ENCODE results near the gene GAS2L2.
A peak's percentile ranks its signal among the peaks of the same experiment; 100 is the strongest.

GAS2L2 gene

DNA sequence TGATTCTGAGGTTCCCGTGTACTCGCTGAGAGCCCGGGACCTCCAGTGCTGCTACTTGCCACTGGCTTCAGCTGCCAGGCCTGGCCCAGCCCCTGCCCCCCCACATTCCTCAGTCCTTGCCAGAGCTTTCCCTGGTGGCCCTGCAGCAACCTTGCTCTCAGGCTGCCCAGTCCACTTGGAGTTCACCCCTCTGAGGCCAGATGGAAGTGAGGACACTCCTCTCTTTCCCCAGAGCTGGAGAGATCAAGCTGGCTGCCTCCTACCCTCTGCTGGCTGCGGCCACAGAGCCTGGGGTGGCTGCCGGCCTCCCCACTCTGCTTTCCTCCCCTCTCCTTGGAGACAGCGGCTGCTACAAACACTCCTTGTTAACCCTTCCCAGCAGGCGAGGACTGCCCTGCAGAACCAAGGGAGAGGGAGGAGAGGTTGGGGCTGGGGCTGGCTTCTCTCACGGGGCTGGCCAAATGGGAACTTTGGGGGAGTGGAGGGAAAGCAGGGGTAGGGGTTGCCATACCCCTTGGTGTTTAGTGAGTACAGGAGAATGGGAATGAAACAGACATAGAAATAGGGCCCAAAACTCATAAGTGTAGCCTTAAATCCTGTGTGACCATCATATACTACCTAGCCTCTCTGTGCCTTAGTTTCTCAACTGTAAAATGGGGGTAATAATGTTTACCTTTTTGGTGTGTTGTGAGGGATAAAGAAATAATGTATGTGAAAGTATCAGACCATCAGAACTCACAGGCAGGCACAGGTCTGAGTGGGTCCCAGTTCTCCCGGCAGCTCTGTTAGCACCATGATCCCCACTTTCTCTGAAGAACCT lies at the start of gene GAS2L2:
GAS2L2 (minus strand) TSS at position 295 of the 820 bp plus-strand sequence. CDS start 389 bp downstream, outside the sequence.
- Mint-ChIP-seq H3K4me1 (ENCODE audit: low read depth) (peaks cover 11% of the 10 kb centered on the region), H3K27ac (no peak within 1 kb of the TSS), H3K27me3 (ENCODE audit: low read depth) (peaks cover 45% of the 10 kb centered on the region), H3K36me3 (ENCODE audit: low read depth) (no peaks in the 10 kb centered on the region), H3K9me3 (no peaks in the 10 kb centered on the region), H3K4me3 (no peak within 1 kb of the TSS)

DNA sequence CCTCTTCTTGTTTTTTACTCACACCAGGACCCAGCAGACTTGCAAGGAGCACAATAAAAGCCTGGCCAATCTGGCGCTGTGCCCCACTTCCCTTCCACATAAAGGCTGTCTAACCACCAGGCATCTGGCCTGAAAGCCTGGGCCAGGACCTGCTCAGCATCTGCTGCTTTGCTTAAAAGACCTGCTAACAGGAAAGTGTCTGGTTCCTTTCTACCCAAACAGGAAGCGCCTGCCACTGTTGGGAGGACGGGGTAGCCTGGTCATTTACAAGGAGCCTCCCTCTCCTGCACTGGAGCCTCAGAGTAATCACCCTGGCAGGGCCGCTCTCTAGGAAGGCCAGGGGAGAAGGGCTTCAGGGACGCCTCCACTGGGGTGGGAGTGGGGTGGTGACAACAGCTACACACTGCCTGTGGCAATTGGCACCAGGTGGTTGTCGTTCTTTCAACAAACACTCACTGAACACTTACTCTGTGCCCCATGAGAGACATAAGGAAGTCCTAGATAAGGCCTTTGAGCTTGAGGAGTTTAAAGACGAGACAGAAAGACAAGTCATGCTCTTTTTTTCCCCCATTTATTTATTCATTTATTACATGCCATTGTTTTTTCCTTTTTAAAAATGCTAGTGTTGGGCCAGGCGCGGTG lies 48.7 kb upstream of the GAS2L2 start:
- Mint-ChIP-seq H3K27ac (no peak overlapping the region), H3K4me3 (no peak overlapping the region), H3K4me1 (ENCODE audit: low read depth) (peaks cover 12% of the 10 kb centered on the region), H3K36me3 (ENCODE audit: low read depth) (no peaks in the 10 kb centered on the region), H3K9me3 (no peaks in the 10 kb centered on the region), H3K27me3 (ENCODE audit: low read depth) (peaks cover 32% of the 10 kb centered on the region)

DNA sequence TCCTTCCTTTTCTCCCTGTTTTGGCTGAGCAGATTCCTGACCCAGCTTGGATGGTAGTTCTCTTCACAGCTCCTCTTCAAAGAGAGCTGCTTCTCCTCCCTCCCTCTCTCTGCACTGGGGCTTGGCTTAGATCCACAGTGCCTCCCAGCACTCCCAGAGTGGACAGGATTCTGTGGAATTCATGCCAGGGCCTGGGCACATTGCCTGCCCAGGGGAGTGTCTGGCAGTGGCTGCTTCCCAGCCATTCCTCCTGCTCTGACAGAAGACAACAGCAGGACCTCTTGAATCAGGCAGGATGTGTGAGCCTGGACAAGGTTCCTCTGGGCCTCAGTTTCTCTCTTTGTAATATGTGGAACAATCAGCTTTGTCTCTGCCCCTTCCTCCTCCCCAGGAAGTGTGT lies 46.9 kb upstream of the GAS2L2 start:
- Mint-ChIP-seq H3K36me3 (ENCODE audit: low read depth) (no peaks in the 10 kb centered on the region), H3K4me3 (no peak overlapping the region), H3K27me3 (ENCODE audit: low read depth) (peaks cover 44% of the 10 kb centered on the region), H3K27ac (no peak overlapping the region), H3K9me3 (no peaks in the 10 kb centered on the region), H3K4me1 (ENCODE audit: low read depth) (peaks cover 17% of the 10 kb centered on the region)

- no peaks in the 10 kb centered on the region for H3K36me3 Mint-ChIP-seq (ENCODE audit: low read depth)
- peaks cover 14% of the 10 kb centered on the region for H3K4me1 Mint-ChIP-seq (ENCODE audit: low read depth)
- H3K9me3 Mint-ChIP-seq, result no peaks in the 10 kb centered on the region
- H3K27ac Mint-ChIP-seq, result no peak overlapping the region
- no peak overlapping the region for H3K4me3 Mint-ChIP-seq
- peaks cover 60% of the 10 kb centered on the region for H3K27me3 Mint-ChIP-seq (ENCODE audit: low read depth)
These were observed 44.9 kb upstream of the GAS2L2 start for GRCh38 chr17:35797918-35798317.

- Mint-ChIP-seq H3K4me3 (no peak overlapping the region), H3K9me3 (no peaks in the 10 kb centered on the region), H3K4me1 (ENCODE audit: low read depth) (peaks cover 14% of the 10 kb centered on the region), H3K36me3 (ENCODE audit: low read depth) (no peaks in the 10 kb centered on the region), H3K27me3 (ENCODE audit: low read depth) (peaks cover 64% of the 10 kb centered on the region), H3K27ac (no peak overlapping the region)
These were observed 44.3 kb upstream of the GAS2L2 start for GRCh38 chr17:35797370-35797769.

- Mint-ChIP-seq H3K4me1 (ENCODE audit: low read depth) (peaks cover 14% of the 10 kb centered on the region), H3K27ac (no peak overlapping the region), H3K4me3 (no peak overlapping the region), H3K36me3 (ENCODE audit: low read depth) (no peaks in the 10 kb centered on the region), H3K9me3 (no peaks in the 10 kb centered on the region), H3K27me3 (ENCODE audit: low read depth) (peaks cover 69% of the 10 kb centered on the region)
These were observed 43.9 kb upstream of the GAS2L2 start for GRCh38 chr17:35796942-35797341.

DNA sequence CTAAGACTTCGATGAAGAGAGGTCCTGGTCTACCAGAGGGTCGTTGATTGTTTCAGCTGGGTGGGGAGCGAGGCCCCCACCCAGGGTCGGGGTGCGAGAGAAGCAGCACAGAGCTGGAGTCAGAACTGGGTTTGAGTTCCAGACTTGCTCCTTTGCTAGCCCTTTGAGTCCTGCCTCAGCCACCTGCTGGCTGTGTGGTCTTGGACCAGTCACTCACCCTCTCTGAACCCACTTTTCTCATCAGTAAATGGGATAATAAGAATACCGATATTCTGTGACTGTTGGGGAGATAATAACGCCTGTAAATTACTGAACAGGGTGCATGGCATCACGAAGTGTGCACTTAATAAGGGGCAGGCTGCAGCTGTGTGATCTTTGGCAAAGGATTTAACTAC lies 42.8 kb upstream of the GAS2L2 start:
- peaks cover 70% of the 10 kb centered on the region for H3K27me3 Mint-ChIP-seq (ENCODE audit: low read depth)
- peak overlapping the region; percentile 74 for H3K4me3 Mint-ChIP-seq
- no peak overlapping the region for H3K27ac Mint-ChIP-seq
- peaks cover 9% of the 10 kb centered on the region for H3K4me1 Mint-ChIP-seq (ENCODE audit: low read depth)
- no peaks in the 10 kb centered on the region for H3K9me3 Mint-ChIP-seq
- H3K36me3 Mint-ChIP-seq (ENCODE audit: low read depth), result no peaks in the 10 kb centered on the region

GRCh38 chr17:35795007-35795870 lies 42.2 kb upstream of the GAS2L2 start, which contains the start of gene MMP28:
TSS of gene MMP28 (minus strand) at chr17:35795641. CDS start at chr17:35795377, 264 bp downstream.
- H3K36me3 Mint-ChIP-seq (ENCODE audit: low read depth), result no peaks in the 10 kb centered on the region
- no peak within 1 kb of the TSS for H3K27ac Mint-ChIP-seq
- peak within 1 kb of the TSS; percentile 74 for H3K4me3 Mint-ChIP-seq
- peaks cover 9% of the 10 kb centered on the region for H3K4me1 Mint-ChIP-seq (ENCODE audit: low read depth)
- H3K27me3 Mint-ChIP-seq (ENCODE audit: low read depth), result peaks cover 75% of the 10 kb centered on the region
- no peaks in the 10 kb centered on the region for H3K9me3 Mint-ChIP-seq

DNA sequence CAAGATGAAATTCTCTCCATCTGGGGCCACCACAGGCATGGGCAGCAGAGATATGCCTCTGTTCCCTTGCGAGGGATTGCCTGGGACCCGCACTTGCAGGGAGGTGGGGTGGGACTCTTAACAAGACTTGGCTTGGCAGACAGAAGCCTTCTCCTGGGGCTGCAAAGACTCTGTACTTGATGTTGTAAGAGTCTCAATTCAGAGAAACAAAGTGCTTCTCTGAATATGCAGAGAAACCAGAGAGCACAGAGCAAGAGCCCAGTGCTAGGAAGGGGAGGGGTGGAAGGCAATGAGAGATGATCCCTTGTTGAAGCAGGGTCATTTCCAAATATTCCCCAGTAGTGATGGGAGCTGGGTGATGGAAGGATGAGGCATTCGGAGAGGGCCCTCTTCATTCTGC lies 40.2 kb upstream of the GAS2L2 start:
- Mint-ChIP-seq H3K4me1 (ENCODE audit: low read depth) (peaks cover 9% of the 10 kb centered on the region), H3K27me3 (ENCODE audit: low read depth) (peaks cover 72% of the 10 kb centered on the region), H3K36me3 (ENCODE audit: low read depth) (no peaks in the 10 kb centered on the region), H3K9me3 (no peaks in the 10 kb centered on the region), H3K4me3 (peak overlapping the region; percentile 22), H3K27ac (no peak overlapping the region)

DNA sequence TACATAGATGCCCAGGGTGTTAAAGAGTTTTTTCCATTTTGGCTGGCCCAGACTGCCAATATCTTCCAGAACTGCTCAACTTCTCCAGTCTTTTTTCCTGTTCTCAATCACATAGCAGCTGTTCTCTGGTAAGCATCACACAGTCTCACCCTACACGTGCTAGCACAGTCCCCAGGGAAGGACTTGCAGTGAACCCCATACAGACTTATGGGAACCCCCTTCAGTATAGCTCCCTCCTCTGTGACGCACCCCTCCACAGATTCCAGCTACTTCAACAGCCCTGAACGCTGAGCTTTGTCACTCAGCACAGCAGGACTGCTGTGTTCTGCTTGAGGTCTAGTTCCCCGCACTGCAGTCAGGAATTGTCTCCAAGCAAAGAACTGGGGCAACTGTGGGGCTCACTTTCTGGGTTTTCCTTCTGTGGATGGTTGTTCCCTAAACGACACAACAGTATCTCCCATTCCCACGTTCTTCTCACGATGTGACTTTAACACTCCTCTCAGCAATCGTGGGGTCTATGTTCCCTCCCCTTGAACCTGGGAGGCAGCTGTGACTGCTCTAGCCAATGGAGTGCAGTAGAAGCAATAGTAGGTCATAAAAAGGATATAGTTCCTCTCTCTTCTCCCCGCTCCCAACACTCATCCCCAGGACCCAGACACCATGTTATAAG lies 38.8 kb upstream of the GAS2L2 start:
- H3K4me1 Mint-ChIP-seq (ENCODE audit: low read depth), result peaks cover 9% of the 10 kb centered on the region
- H3K36me3 Mint-ChIP-seq (ENCODE audit: low read depth), result no peaks in the 10 kb centered on the region
- H3K27me3 Mint-ChIP-seq (ENCODE audit: low read depth), result peaks cover 70% of the 10 kb centered on the region
- no peaks in the 10 kb centered on the region for H3K9me3 Mint-ChIP-seq
- no peak overlapping the region for H3K27ac Mint-ChIP-seq
- H3K4me3 Mint-ChIP-seq, result no peak overlapping the region

DNA sequence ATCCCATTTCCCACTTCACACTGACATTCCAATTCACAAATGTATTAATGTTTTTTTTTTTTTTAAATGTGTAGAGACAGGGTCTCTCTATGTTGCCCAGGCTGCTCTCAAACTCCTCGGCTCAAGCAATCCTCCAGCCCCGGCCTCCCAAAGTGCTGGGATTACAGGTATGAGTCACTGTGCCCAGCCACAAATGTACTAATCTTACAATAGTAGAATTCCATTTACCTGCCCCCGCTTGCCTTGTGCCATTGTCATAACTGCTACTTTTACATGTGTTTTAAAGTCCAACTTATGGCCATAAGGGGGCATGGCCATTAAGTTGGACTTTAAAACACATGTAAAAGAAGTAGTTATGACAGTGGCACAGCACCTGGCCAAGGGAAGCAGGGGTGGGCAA lies 37.8 kb upstream of the GAS2L2 start:
- Mint-ChIP-seq H3K27me3 (ENCODE audit: low read depth) (peaks cover 67% of the 10 kb centered on the region), H3K27ac (no peak overlapping the region), H3K9me3 (no peaks in the 10 kb centered on the region), H3K4me3 (no peak overlapping the region), H3K4me1 (ENCODE audit: low read depth) (peaks cover 3% of the 10 kb centered on the region), H3K36me3 (ENCODE audit: low read depth) (no peaks in the 10 kb centered on the region)

DNA sequence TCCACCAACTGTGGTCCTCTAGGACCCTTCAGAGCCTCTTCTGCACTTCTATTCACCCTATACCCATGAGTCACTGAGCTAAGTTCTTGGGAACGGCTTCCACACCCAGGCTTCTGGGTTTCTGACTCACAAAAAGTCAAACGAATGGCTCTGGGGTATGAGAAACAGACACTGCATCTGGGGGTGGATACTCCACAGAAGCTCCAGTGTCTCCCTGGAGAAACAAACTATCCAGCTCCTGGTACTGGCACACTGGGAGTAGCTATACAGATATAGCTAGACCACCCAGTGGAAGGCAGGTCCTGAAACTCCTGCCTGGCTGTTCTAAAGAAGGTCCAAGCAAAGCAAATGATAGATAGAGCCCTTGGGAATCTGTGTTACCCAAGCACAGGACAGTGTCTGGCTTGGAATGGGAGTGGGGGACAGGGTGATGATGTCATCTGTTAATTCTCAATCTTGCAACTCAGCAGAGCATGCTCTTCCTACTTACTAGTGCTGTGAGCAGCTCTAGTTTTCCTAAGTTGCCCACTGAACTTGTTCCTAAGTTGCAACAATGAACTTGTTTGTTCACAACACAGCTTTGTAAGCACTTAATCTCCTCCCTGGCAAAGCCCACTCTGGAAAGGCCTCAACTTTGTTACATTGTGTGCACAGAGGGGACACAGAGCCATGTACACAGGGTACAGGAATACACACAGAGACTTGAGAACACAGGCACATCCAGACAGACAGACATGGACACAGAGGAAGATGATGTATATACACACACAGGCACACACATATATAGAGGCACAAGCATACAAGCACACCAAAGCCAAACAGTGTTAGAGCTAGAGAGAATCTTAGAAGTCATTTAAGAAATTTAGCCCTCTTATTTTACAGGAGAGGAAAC lies 35.7 kb upstream of the GAS2L2 start:
- H3K4me1 Mint-ChIP-seq (ENCODE audit: low read depth), result no peaks in the 10 kb centered on the region
- H3K27ac Mint-ChIP-seq, result no peak overlapping the region
- H3K36me3 Mint-ChIP-seq (ENCODE audit: low read depth), result no peaks in the 10 kb centered on the region
- H3K27me3 Mint-ChIP-seq (ENCODE audit: low read depth), result peaks cover 51% of the 10 kb centered on the region
- no peaks in the 10 kb centered on the region for H3K9me3 Mint-ChIP-seq
- H3K4me3 Mint-ChIP-seq, result no peak overlapping the region

- Mint-ChIP-seq H3K27ac (no peak overlapping the region), H3K27me3 (ENCODE audit: low read depth) (peaks cover 39% of the 10 kb centered on the region), H3K36me3 (ENCODE audit: low read depth) (no peaks in the 10 kb centered on the region), H3K9me3 (no peaks in the 10 kb centered on the region), H3K4me1 (ENCODE audit: low read depth) (no peaks in the 10 kb centered on the region), H3K4me3 (no peak overlapping the region)
These were observed 33.9 kb upstream of the GAS2L2 start for GRCh38 chr17:35786941-35787432.

All from T-helper 1 cell treated with Interleukin-12 subunit alpha and Interleukin-12 subunit beta and Interleukin-4 antibody, amounts not matched to agents 30 μg/mL and 1 μg/mL, for 36 hours (primary cell).